A549 (cell line): Measurements from ENCODE around the gene EML5. TPM values are rescaled to one million over a fixed set of nuclear protein-coding genes. Genes with fewer than 3 reads are reported as not detected.
A peak's percentile ranks its signal among the peaks of the same experiment; 100 is the strongest.

Source experiments
- ATAC-seq, 2 experiments: fragments of 200-7000 bp in 1 of 2; fragments of >200 bp in 1 of 2; cut with Nextera tagmentation in 1 of 2; cut with Tn5 transposase in 1 of 2; 3 replicates each; pipeline versions ENCODE4 v1.8.0 to v1.9.1; 2018 to 2020; ENCODE audit warnings: mild to moderate bottlenecking in 1 of 2, moderate library complexity in 1 of 2
- CTCF ChIA-PET: fragments of 300-600 bp; sonication (Branson Sonifier 250); formaldehyde crosslinking; extraction: SDS; loops from one replicate; lab custom pipeline; 2021; ENCODE audit warnings: antibody characterized with exemption, inconsistent platforms; lab: Yijun Ruan, JAX
- POLR2A ChIA-PET: fragments of 350-600 bp; formaldehyde crosslinking; extraction: SDS; loops from one replicate; lab custom pipeline; 2021; ENCODE audit warnings: antibody characterized with exemption, inconsistent platforms; lab: Yijun Ruan, JAX
- DNase-seq, 2 experiments: peaks; one replicate each; pipeline versions ENCODE4 v3.0.0 to v3.0.0-alpha.2; 2011 to 2016; ENCODE audit warnings: low read depth in 1 of 2, low spot score in 1 of 2
- FAIRE-seq: peaks from 2 replicates; lab custom pipeline; 2011; peaks lifted over from hg19 to GRCh38; lab: Jason Lieb, UNC
- H3K27ac ChIP-seq, 2 experiments: fragments of >200 bp; sonication (Bioruptor Twin); formaldehyde crosslinking; 3 replicates each; pipeline ENCODE4 v1.5.1; 2016 to 2017
- H3K4me1 ChIP-seq: fragments of >200 bp; sonication (Bioruptor Twin); formaldehyde crosslinking; 3 replicates; pipeline ENCODE4 v1.6.1; 2016
- H3K4me2 ChIP-seq: fragments of >200 bp; sonication (Bioruptor Twin); formaldehyde crosslinking; 3 replicates; pipeline ENCODE4 v1.6.1; 2016
- H3K4me3 ChIP-seq: fragments of >200 bp; sonication (Bioruptor Twin); formaldehyde crosslinking; 3 replicates; pipeline ENCODE4 v1.5.1; 2016
- H3K9me3 ChIP-seq: fragments of >200 bp; sonication (Bioruptor Twin); formaldehyde crosslinking; 3 replicates; pipeline ENCODE4 v1.6.1; 2016
- BCL3 ChIP-seq: fragments of >200 bp; sonication (Bioruptor Twin); formaldehyde crosslinking; IDR thresholded peaks from 3 replicates; pipeline ENCODE4 v1.6.1; 2016
- CBX2 ChIP-seq: fragments of 200-600 bp; sonication (generic); IDR thresholded peaks from 2 replicates; pipeline ENCODE4 v1.6.1; 2016; ENCODE audit warnings: low read depth, mild to moderate bottlenecking, borderline replicate concordance
- CBX8 ChIP-seq: fragments of 200-600 bp; sonication (generic); IDR thresholded peaks from 2 replicates; pipeline ENCODE4 v1.6.1; 2016
- EHF ChIP-seq: fragments of 250-450 bp; sonication (Bioruptor Pico); IDR thresholded peaks from 2 replicates; pipeline ENCODE4 v1.5.0; 2020; ENCODE audit warnings: mild to moderate bottlenecking
- EHMT2 ChIP-seq: fragments of 200-600 bp; sonication (generic); IDR thresholded peaks from 2 replicates; pipeline ENCODE4 v1.6.1; 2016; ENCODE audit warnings: antibody characterized with exemption, low read depth, mild to moderate bottlenecking, moderate library complexity
- HDAC2 ChIP-seq: fragments of 200-600 bp; sonication (generic); IDR thresholded peaks from 2 replicates; pipeline ENCODE4 v1.6.1; 2016
- HEYL ChIP-seq: fragments of 250-450 bp; sonication (Bioruptor Pico); IDR thresholded peaks from 2 replicates; pipeline ENCODE4 v1.8.0; 2021; ENCODE audit warnings: mild to moderate bottlenecking, moderate library complexity
- HMGXB4 ChIP-seq: fragments of 250-450 bp; sonication (Bioruptor Pico); IDR thresholded peaks from 2 replicates; pipeline ENCODE4 v1.5.0; 2021; ENCODE audit warnings: mild to moderate bottlenecking, moderate library complexity, borderline replicate concordance
- JUNB ChIP-seq: fragments of >200 bp; sonication (Bioruptor Twin); formaldehyde crosslinking; IDR thresholded peaks from 2 replicates; pipeline ENCODE4 v1.6.1; 2016
- MAFK ChIP-seq: fragments of 450-650 bp; IDR thresholded peaks from 2 replicates; pipeline ENCODE4 v1.6.1; 2014; ENCODE audit not compliant: partially characterized antibody
- MYC ChIP-seq: IDR thresholded peaks from 2 replicates; pipeline ENCODE4 v1.6.1; 2012; ENCODE audit warnings: mild to moderate bottlenecking, inconsistent platforms, low read length, improper control_type of control experiment, borderline replicate concordance
- NPAS2 ChIP-seq: fragments of 250-450 bp; sonication (Bioruptor Pico); IDR thresholded peaks from 2 replicates; pipeline ENCODE4 v1.8.0; 2022; ENCODE audit warnings: mild to moderate bottlenecking, moderate library complexity, borderline replicate concordance
- NR3C1 ChIP-seq: fragments of >200 bp; sonication (Bioruptor Twin); formaldehyde crosslinking; IDR thresholded peaks from 3 replicates; pipeline ENCODE4 v1.6.1; 2017
- PHF8 ChIP-seq: fragments of 200-600 bp; sonication (generic); IDR thresholded peaks from 2 replicates; pipeline ENCODE4 v1.6.1; 2016; ENCODE audit warnings: low read depth, mild to moderate bottlenecking, antibody characterized with exemption, moderate library complexity, borderline replicate concordance
- RAD21 ChIP-seq, 2 experiments: fragments of >200 bp in 1 of 2; sonication (Bioruptor Twin) in 1 of 2; formaldehyde crosslinking in 1 of 2; IDR thresholded peaks in 1 of 2; conservative IDR thresholded peaks in 1 of 2; 2 replicates in 1 of 2; 3 replicates in 1 of 2; pipeline ENCODE4 v1.6.1; 2012 to 2018; ENCODE audit warnings: inconsistent platforms in 1 of 2
- RARB ChIP-seq: fragments of 250-450 bp; sonication (Bioruptor Pico); IDR thresholded peaks from 2 replicates; pipeline ENCODE4 v1.8.0; 2021; ENCODE audit warnings: mild to moderate bottlenecking, moderate library complexity
- REST ChIP-seq: fragments of 200-600 bp; sonication (generic); IDR thresholded peaks from 2 replicates; pipeline ENCODE4 v1.6.1; 2016; ENCODE audit warnings: antibody characterized with exemption, mild to moderate bottlenecking, moderate library complexity
- RFX5 ChIP-seq: fragments of 450-650 bp; IDR thresholded peaks from 2 replicates; pipeline ENCODE4 v1.7.1; 2014; ENCODE audit warnings: antibody characterized with exemption, mild to moderate bottlenecking, moderate library complexity
- ZC3H11A ChIP-seq: fragments of 450-650 bp; IDR thresholded peaks from 2 replicates; pipeline ENCODE4 v1.6.1; 2014; ENCODE audit warnings: antibody characterized with exemption, mild to moderate bottlenecking
- ZFP36 ChIP-seq: fragments of 450-650 bp; IDR thresholded peaks from 2 replicates; pipeline ENCODE4 v1.6.1; 2014; ENCODE audit warnings: borderline replicate concordance; ENCODE audit not compliant: partially characterized antibody
- ZSCAN20 ChIP-seq: fragments of 250-450 bp; sonication (Bioruptor Pico); IDR thresholded peaks from 2 replicates; pipeline ENCODE4 v1.8.0; 2022; ENCODE audit warnings: mild to moderate bottlenecking, moderate library complexity
- WGBS: methylation state at CpG from one replicate; pipeline ENCODE4 v1.1.6; 2017; ENCODE audit errors: missing lambda C conversion rate; 5-methylcytosine and 5-hydroxymethylcytosine counted together
- polyA plus RNA-seq, 4 experiments: library from polyadenylated mRNA; depleted of rRNA in 3 of 4; stranded (reverse); fragments of >200 nt; fragmentation: RNase III in 1 of 4; extraction: RNeasy Plus Mini Kit Qiagen cat#74134 plus additional on column Dnase treatment in 1 of 4; gene quantifications; 2 replicates in 3 of 4; 3 replicates in 1 of 4; pipeline ENCODE4 v1.2.3, GENCODE V29; 2011 to 2017

The EML5 gene
- polyA plus RNA-seq, 2 of the 4 experiments (the other 2 are of a cell fraction): 0.44 to 0.62 TPM

- TF ChIP-seq HMGXB4 (CRISPR knock-in tag) (no peak), PHF8 (no peak)
- TF ChIP-seq, all 56 proteins: peak for 0
These were observed 179.2 kb downstream of the EML5 start (continued) for GRCh38 chr14:88613552-88614010.

- H3K9me3 ChIP-seq: no peaks in the 10 kb centered on the region
- FAIRE-seq: no peak
- POLR2A ChIA-PET: no interaction called here
- no peak for TF ChIP-seq NPAS2
- TF ChIP-seq MAFK: no peak
- TF ChIP-seq CBX8: no peak
- no peak for TF ChIP-seq RARB (CRISPR knock-in tag)
- TF ChIP-seq BCL3: no peak
- TF ChIP-seq ZSCAN20: no peak
- TF ChIP-seq NR3C1: no peak
- no peak for TF ChIP-seq RFX5
- TF ChIP-seq ZC3H11A: no peak
- no peak for TF ChIP-seq JUNB
- TF ChIP-seq EHMT2: no peak
- TF ChIP-seq CBX2: no peak
- no peak for TF ChIP-seq HEYL (CRISPR knock-in tag)
- no peak for TF ChIP-seq REST
- no peak for TF ChIP-seq RAD21 (conservative IDR thresholded peaks at IDR 0.05 in 1 of 2, IDR thresholded peaks at IDR 0.05 in 1 of 2)
- TF ChIP-seq HDAC2: no peak
- TF ChIP-seq MYC: no peak
- TF ChIP-seq ZFP36: no peak
- no peak for TF ChIP-seq PHF8
- TF ChIP-seq EHF: no peak
- TF ChIP-seq, all 56 proteins: peak for 0
- ATAC-seq (no peak), DNase-seq (no peak)
- peaks cover 21% of the 10 kb centered on the region for H3K4me1 ChIP-seq
- 89% methylated on average over 4 of the region's 4 CpGs for WGBS
- peak overlapping the region; percentile 40; the same call in 2 of the 3 replicates for H3K4me2 ChIP-seq
- no peak overlapping the region for H3K4me3 ChIP-seq
- CTCF ChIA-PET: no interaction called here
- H3K27ac ChIP-seq: no peak overlapping the region; a peak in 1 of 6 replicates
These were observed 179.8 kb downstream of the EML5 start for GRCh38 chr14:88612981-88613380.
